Measurements from ENCODE around the gene MTMR12.

Gene MTMR12

GRCh38 chr5:32182463-32183063 lies 130.2 kb downstream of the MTMR12 start:
- H3K9ac ChIP-seq (ENCODE audit: low read depth, low read length), result no peak overlapping the region
- H3K4me1 ChIP-seq (ENCODE audit: insufficient read depth, low read length), result no peaks in the 10 kb centered on the region
- no peak overlapping the region for H3K4me3 ChIP-seq (ENCODE audit: low read depth in 1 of 2, low read length in 2 of 2)
- no peak overlapping the region for H3K4me2 ChIP-seq (ENCODE audit: insufficient read depth, low read length)
- H2AFZ ChIP-seq (ENCODE audit: low read depth, low read length), result no peak overlapping the region
- no peaks in the 10 kb centered on the region for H3K27me3 ChIP-seq (ENCODE audit: insufficient read depth, low read length, poor library complexity)
- DNase-seq (no peak), ATAC-seq (ENCODE audit: insufficient read depth, low read depth) (no peak)
- no peaks in the 10 kb centered on the region for H3K79me2 ChIP-seq (ENCODE audit: insufficient read depth, low read length)
- no peaks in the 10 kb centered on the region for H4K20me1 ChIP-seq (ENCODE audit: insufficient read depth, low read length)
- no peaks in the 10 kb centered on the region for H3K36me3 ChIP-seq (ENCODE audit: insufficient read depth, low read length)
- H3K9me3 ChIP-seq (ENCODE audit: insufficient read depth, low read length, severe bottlenecking), result peaks cover under 1% of the 10 kb centered on the region
- TF ChIP-seq EZH2 (IDR thresholded peaks at IDR 0.05; ENCODE audit: borderline replicate concordance, low read depth, low read length, severe bottlenecking), result no peak
- TF ChIP-seq, protein P1, sequence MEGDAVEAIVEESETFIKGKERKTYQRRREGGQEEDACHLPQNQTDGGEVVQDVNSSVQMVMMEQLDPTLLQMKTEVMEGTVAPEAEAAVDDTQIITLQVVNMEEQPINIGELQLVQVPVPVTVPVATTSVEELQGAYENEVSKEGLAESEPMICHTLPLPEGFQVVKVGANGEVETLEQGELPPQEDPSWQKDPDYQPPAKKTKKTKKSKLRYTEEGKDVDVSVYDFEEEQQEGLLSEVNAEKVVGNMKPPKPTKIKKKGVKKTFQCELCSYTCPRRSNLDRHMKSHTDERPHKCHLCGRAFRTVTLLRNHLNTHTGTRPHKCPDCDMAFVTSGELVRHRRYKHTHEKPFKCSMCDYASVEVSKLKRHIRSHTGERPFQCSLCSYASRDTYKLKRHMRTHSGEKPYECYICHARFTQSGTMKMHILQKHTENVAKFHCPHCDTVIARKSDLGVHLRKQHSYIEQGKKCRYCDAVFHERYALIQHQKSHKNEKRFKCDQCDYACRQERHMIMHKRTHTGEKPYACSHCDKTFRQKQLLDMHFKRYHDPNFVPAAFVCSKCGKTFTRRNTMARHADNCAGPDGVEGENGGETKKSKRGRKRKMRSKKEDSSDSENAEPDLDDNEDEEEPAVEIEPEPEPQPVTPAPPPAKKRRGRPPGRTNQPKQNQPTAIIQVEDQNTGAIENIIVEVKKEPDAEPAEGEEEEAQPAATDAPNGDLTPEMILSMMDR (IDR thresholded peaks at IDR 0.05; ENCODE audit: borderline replicate concordance, extremely low read depth, low read length, poor library complexity, severe bottlenecking), result no peak
- H3K27ac ChIP-seq (ENCODE audit: low read length), result no peak overlapping the region
